ENCODE measurements around the gene HSPA4L.

Gene HSPA4L

DNA sequence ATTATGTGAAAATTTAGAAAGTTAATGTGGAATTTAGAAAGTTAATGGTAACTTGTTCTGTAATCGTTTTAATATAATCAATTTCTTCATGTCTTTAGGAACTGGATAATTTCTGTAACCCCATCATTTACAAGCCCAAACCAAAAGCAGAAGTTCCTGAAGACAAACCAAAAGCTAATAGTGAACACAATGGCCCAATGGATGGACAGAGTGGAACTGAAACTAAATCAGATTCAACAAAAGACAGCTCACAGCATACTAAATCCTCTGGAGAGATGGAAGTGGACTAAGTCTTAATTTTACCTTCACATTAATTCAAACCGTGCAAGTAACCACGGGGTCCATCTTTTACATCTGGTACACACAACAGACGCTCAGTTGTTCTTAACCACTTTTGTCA lies 50.5 kb downstream of the HSPA4L start:
- no peak for TF ChIP-seq CTCF (conservative IDR thresholded peaks at IDR 0.05; ENCODE audit: low read depth)
- no peak overlapping the region for H3K27ac ChIP-seq
- DNase-seq (ENCODE audit: low spot score) = no peak
- ChIA-PET POLR2A (ENCODE audit: low non-redundant PET) (no interaction called here), CTCF (no interaction called here)

- no peak for TF ChIP-seq CTCF (conservative IDR thresholded peaks at IDR 0.05; ENCODE audit: low read depth)
- DNase-seq (ENCODE audit: low spot score) = no peak
- H3K27ac ChIP-seq = no peak overlapping the region
- POLR2A ChIA-PET (ENCODE audit: low non-redundant PET) = no interaction called here
- CTCF ChIA-PET = no interaction called here
Measured at GRCh38 chr4:127843704-127844600, 61.8 kb downstream of the HSPA4L start.

DNA sequence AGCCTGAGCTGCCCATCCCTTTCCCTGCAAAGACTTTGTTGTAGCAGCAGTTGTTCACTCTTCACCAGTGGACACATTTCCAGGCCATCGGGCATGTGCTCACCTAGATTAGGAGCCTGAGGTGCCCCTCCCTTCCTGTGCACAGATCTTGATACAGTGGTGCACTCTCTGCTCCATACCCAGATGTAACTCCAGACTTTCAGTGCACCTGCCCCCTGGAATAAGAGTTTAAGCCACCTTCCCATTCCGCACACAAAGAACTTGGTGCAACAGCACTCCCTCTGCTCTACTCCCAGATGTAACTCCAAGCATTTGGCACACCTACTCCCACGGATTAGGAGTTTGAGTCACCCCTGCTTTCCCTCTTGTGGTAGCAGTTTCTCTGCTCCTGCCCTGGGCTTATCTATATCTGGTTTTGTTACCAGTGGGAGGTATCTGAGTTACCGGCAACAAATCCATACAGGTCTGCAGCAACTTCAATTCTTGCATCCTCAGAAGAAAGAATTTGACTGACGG lies 62.5 kb downstream of the HSPA4L start:
- no peak overlapping the region for H3K27ac ChIP-seq
- TF ChIP-seq CTCF (conservative IDR thresholded peaks at IDR 0.05; ENCODE audit: low read depth) = no peak
- DNase-seq (ENCODE audit: low spot score) = no peak
- POLR2A ChIA-PET (ENCODE audit: low non-redundant PET) = no interaction called here
- CTCF ChIA-PET = no interaction called here

GRCh38 chr4:127846061-127846460 lies 63.9 kb downstream of the HSPA4L start:
- no peak for DNase-seq (ENCODE audit: low spot score)
- POLR2A ChIA-PET (ENCODE audit: low non-redundant PET) = no interaction called here
- CTCF ChIA-PET = no interaction called here
- H3K27ac ChIP-seq = no peak overlapping the region
- TF ChIP-seq CTCF (conservative IDR thresholded peaks at IDR 0.05; ENCODE audit: low read depth) = no peak

DNA sequence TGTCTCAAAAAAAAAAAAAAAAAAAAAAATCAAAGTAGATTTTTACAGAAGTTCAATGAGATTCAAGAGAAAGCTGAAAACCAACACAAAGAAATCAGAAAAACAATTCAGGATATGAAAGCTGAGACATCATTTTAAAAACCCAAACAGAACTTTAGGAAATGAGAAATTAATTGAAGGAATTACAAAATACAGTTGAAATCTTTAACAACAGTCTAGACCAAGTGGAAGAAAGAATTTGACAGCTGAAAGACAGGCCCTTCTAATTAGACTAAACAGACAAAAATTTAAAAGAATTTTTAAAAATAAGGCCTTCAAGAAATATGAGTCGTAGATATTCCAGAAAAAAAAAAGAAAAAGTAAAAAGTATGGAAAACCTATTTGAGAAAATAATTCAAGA lies 64.6 kb downstream of the HSPA4L start:
- TF ChIP-seq CTCF (conservative IDR thresholded peaks at IDR 0.05; ENCODE audit: low read depth) = no peak
- no peak for DNase-seq (ENCODE audit: low spot score)
- no peak overlapping the region for H3K27ac ChIP-seq
- ChIA-PET POLR2A (ENCODE audit: low non-redundant PET) (no interaction called here), CTCF (no interaction called here)

GRCh38 chr4:127849505-127850234 lies 67.5 kb downstream of the HSPA4L start:
- no peak overlapping the region for H3K27ac ChIP-seq
- ChIA-PET POLR2A (ENCODE audit: low non-redundant PET) (no interaction called here), CTCF (no interaction called here)
- TF ChIP-seq CTCF (conservative IDR thresholded peaks at IDR 0.05; ENCODE audit: low read depth) = no peak
- DNase-seq (ENCODE audit: low spot score) = no peak

All from RWPE1 (cell line).